HEK293 (cell line): ENCODE data around the gene SLC25A25.

ENCODE experiments used
- HOXC10 ChIP-seq: sonication (generic); formaldehyde crosslinking; IDR thresholded peaks from 2 replicates; pipeline ENCODE4 v1.8.1; 2023; ENCODE audit warnings: mild to moderate bottlenecking, missing genetic modification reagents
- IKZF3 ChIP-seq: fragments of 450-650 bp; IDR thresholded peaks from 2 replicates; pipeline ENCODE4 v1.5.0; 2018; ENCODE audit warnings: missing biosample characterization, mild to moderate bottlenecking, missing genetic modification characterization, moderate library complexity
- KLF8 ChIP-seq: fragments of 450-650 bp; formaldehyde crosslinking; IDR thresholded peaks from 2 replicates; pipeline ENCODE4 v1.5.1; 2016; ENCODE audit warnings: missing biosample characterization, missing genetic modification characterization
- KLF9 ChIP-seq: fragments of 450-650 bp; formaldehyde crosslinking; IDR thresholded peaks from 2 replicates; pipeline ENCODE4 v1.5.1; 2016; ENCODE audit warnings: missing biosample characterization, missing genetic modification characterization, low read depth
- PRDM1 ChIP-seq: fragments of 450-650 bp; formaldehyde crosslinking; IDR thresholded peaks from 2 replicates; pipeline ENCODE4; 2016; ENCODE audit warnings: missing biosample characterization, missing genetic modification characterization
- SALL2 ChIP-seq: fragments of 450-650 bp; formaldehyde crosslinking; IDR thresholded peaks from 2 replicates; pipeline ENCODE4 v1.5.0; 2017; ENCODE audit warnings: missing biosample characterization, mild to moderate bottlenecking, missing genetic modification characterization, borderline replicate concordance
- SP7 ChIP-seq: fragments of 450-650 bp; formaldehyde crosslinking; IDR thresholded peaks from 2 replicates; pipeline ENCODE4 v1.5.1; 2016; ENCODE audit warnings: missing biosample characterization, missing genetic modification characterization
- ZBTB7A ChIP-seq: fragments of 450-650 bp; formaldehyde crosslinking; IDR thresholded peaks from 2 replicates; pipeline ENCODE4 v1.5.1; 2016; ENCODE audit warnings: low read depth, missing biosample characterization, missing genetic modification characterization
- ZFHX2 ChIP-seq: fragments of 450-650 bp; formaldehyde crosslinking; conservative IDR thresholded peaks from 2 replicates; pipeline ENCODE4 v1.5.1; 2016; ENCODE audit warnings: missing biosample characterization, missing genetic modification characterization
- ZIC2 ChIP-seq: fragments of 450-650 bp; formaldehyde crosslinking; IDR thresholded peaks from 2 replicates; pipeline ENCODE4 v1.5.1; 2016; ENCODE audit warnings: missing biosample characterization, missing genetic modification characterization
- ZNF114 ChIP-seq: fragments of 450-650 bp; formaldehyde crosslinking; IDR thresholded peaks from 2 replicates; pipeline ENCODE4 v1.5.0; 2017; ENCODE audit warnings: missing biosample characterization, missing genetic modification characterization
- ZNF157 ChIP-seq: fragments of 450-650 bp; formaldehyde crosslinking; IDR thresholded peaks from 2 replicates; pipeline ENCODE4 v1.5.1; 2016; ENCODE audit warnings: missing biosample characterization, missing genetic modification characterization
- ZNF302 ChIP-seq: fragments of 450-650 bp; formaldehyde crosslinking; IDR thresholded peaks from 2 replicates; pipeline ENCODE4 v1.5.1; 2016; ENCODE audit warnings: missing biosample characterization, missing genetic modification characterization, low read depth
- ZNF335 ChIP-seq: fragments of 450-650 bp; formaldehyde crosslinking; conservative IDR thresholded peaks from 2 replicates; pipeline ENCODE4 v1.5.1; 2016; ENCODE audit warnings: missing biosample characterization, missing genetic modification characterization
- ZNF350 ChIP-seq: fragments of 450-650 bp; formaldehyde crosslinking; IDR thresholded peaks from 2 replicates; pipeline ENCODE4 v1.5.0; 2017; ENCODE audit warnings: missing biosample characterization, mild to moderate bottlenecking, missing genetic modification characterization
- ZNF473 ChIP-seq: fragments of 450-650 bp; formaldehyde crosslinking; IDR thresholded peaks from 2 replicates; pipeline ENCODE4 v1.5.1; 2017; ENCODE audit warnings: missing biosample characterization, missing genetic modification characterization
- ZNF501 ChIP-seq: fragments of 450-650 bp; formaldehyde crosslinking; IDR thresholded peaks from 2 replicates; pipeline ENCODE4 v1.5.1; 2016; ENCODE audit warnings: missing biosample characterization, missing genetic modification characterization
- ZNF521 ChIP-seq: fragments of 450-650 bp; formaldehyde crosslinking; IDR thresholded peaks from 2 replicates; pipeline ENCODE4 v1.5.1; 2017; ENCODE audit warnings: missing biosample characterization, mild to moderate bottlenecking, missing genetic modification characterization
- ZNF558 ChIP-seq: fragments of 450-650 bp; formaldehyde crosslinking; IDR thresholded peaks from 2 replicates; pipeline ENCODE4 v1.5.1; 2016; ENCODE audit warnings: missing biosample characterization, missing genetic modification characterization
- ZNF610 ChIP-seq: fragments of 450-650 bp; formaldehyde crosslinking; IDR thresholded peaks from 2 replicates; pipeline ENCODE4 v1.5.1; 2016; ENCODE audit warnings: missing biosample characterization, missing genetic modification characterization, borderline replicate concordance
- ZNF654 ChIP-seq: fragments of 450-650 bp; formaldehyde crosslinking; IDR thresholded peaks from 2 replicates; pipeline ENCODE4 v1.5.1; 2016; ENCODE audit warnings: low read depth, missing biosample characterization, missing genetic modification characterization
- ZNF658 ChIP-seq: fragments of 450-650 bp; formaldehyde crosslinking; IDR thresholded peaks from 2 replicates; pipeline ENCODE4; 2016; ENCODE audit warnings: missing biosample characterization, missing genetic modification characterization
- ZNF76 ChIP-seq: fragments of 450-650 bp; formaldehyde crosslinking; IDR thresholded peaks from 2 replicates; pipeline ENCODE4; 2016; ENCODE audit warnings: low read depth, missing biosample characterization, missing genetic modification characterization, borderline replicate concordance
- ZNF785 ChIP-seq: fragments of 450-650 bp; formaldehyde crosslinking; IDR thresholded peaks from 2 replicates; pipeline ENCODE4 v1.5.1; 2016; ENCODE audit warnings: missing biosample characterization, missing genetic modification characterization
- ZNF792 ChIP-seq: fragments of 450-650 bp; formaldehyde crosslinking; IDR thresholded peaks from 2 replicates; pipeline ENCODE4 v1.5.1; 2016; ENCODE audit warnings: missing biosample characterization, missing genetic modification characterization
- ZSCAN30 ChIP-seq: fragments of 450-650 bp; IDR thresholded peaks from 2 replicates; pipeline ENCODE4 v1.5.1; 2018; ENCODE audit warnings: missing biosample characterization, mild to moderate bottlenecking, missing genetic modification characterization, moderate library complexity
- TF ChIP-seq, protein P1 (sequence below): fragments of 450-650 bp; formaldehyde crosslinking; IDR thresholded peaks from 2 replicates; pipeline ENCODE4 v1.5.1; 2016; ENCODE audit warnings: missing biosample characterization, missing genetic modification characterization
- TF ChIP-seq, protein P2 (sequence below): fragments of 450-650 bp; formaldehyde crosslinking; IDR thresholded peaks from 2 replicates; pipeline ENCODE4 v1.5.1; 2016; ENCODE audit warnings: missing biosample characterization, missing genetic modification characterization
- TF ChIP-seq, protein P3 (sequence below): fragments of 450-650 bp; formaldehyde crosslinking; IDR thresholded peaks from 2 replicates; pipeline ENCODE4 v1.5.1; 2016; ENCODE audit warnings: missing biosample characterization, missing genetic modification characterization

Gene SLC25A25

DNA sequence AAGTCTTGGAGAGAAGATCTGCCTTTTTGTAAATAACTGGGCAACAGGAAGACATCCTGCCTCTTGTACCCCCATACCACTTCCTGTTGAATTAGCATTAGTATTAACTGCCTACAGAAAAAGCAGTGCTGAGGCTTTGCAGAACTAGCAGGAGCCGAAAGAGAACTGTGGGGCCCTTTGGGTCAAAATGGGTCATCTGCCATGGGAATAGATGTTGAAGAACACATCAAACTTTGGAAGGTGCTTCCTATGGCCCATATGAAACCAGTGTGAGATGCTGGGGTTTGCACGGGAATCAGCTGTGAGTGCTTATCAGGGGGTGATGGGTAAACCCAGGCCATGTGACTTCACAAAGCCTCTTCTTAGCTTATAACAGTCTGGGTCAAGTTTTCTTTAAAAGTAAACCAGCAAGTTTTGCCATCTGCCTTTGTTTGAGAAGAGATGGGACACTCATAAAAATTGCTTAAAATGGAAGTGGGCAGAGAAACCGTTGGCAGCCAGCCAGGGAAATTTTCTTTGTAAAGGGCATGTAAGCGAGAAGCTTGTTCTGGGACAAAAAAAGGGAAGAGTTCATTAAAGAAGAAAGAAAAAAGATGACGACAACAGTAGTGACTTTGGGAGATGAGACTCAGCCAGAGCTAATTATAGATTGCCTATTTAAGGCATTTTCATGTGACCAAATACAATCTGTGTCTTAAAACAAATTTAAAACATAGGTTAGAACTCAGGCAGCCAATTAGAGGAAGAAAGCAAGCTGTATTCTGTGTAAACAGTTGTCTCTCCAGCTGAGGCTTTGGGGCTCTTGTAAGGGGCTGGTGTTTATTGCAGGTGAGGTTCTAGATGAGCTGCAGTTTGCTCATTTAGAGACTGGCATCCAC, 4.4 kb downstream of the SLC25A25 start (continued):
- TF ChIP-seq, protein P1, sequence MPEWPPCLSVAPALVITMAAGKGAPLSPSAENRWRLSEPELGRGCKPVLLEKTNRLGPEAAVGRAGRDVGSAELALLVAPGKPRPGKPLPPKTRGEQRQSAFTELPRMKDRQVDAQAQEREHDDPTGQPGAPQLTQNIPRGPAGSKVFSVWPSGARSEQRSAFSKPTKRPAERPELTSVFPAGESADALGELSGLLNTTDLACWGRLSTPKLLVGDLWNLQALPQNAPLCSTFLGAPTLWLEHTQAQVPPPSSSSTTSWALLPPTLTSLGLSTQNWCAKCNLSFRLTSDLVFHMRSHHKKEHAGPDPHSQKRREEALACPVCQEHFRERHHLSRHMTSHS (tag by site-specific recombination): no peak
- no peak for TF ChIP-seq ZNF501
- no peak for TF ChIP-seq KLF8
- TF ChIP-seq ZNF792: no peak
- TF ChIP-seq ZNF114: no peak
- no peak for TF ChIP-seq ZNF521 (tag by site-specific recombination)
- 0 out of 2 replicates have a peak, but pooled peaks have one; percentile 12 for TF ChIP-seq ZNF335 (tag by site-specific recombination)
- no peak for TF ChIP-seq ZNF654
- peak; percentile 59; the same call in 1 of the 2 replicates for TF ChIP-seq ZNF76 (tag by site-specific recombination)
- no peak for TF ChIP-seq ZNF473
- no peak for TF ChIP-seq ZBTB7A (tag by site-specific recombination)
- TF ChIP-seq KLF9 (tag by site-specific recombination): no peak
- TF ChIP-seq ZFHX2 (tag by site-specific recombination): no peak
- TF ChIP-seq ZNF785 (tag by site-specific recombination): no peak
- no peak for TF ChIP-seq ZNF350 (tag by site-specific recombination)
- TF ChIP-seq, protein P2, sequence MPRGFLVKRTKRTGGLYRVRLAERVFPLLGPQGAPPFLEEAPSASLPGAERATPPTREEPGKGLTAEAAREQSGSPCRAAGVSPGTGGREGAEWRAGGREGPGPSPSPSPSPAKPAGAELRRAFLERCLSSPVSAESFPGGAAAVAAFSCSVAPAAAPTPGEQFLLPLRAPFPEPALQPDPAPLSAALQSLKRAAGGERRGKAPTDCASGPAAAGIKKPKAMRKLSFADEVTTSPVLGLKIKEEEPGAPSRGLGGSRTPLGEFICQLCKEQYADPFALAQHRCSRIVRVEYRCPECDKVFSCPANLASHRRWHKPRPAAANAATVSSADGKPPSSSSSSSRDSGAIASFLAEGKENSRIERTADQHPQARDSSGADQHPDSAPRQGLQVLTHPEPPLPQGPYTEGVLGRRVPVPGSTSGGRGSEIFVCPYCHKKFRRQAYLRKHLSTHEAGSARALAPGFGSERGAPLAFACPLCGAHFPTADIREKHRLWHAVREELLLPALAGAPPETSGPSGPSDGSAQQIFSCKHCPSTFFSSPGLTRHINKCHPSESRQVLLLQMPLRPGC (tag by site-specific recombination): no peak
- 0 out of 2 replicates have a peak, but pooled peaks have one; percentile 29 for TF ChIP-seq IKZF3 (tag by site-specific recombination)
- TF ChIP-seq SP7 (tag by site-specific recombination): peak; percentile 54
- TF ChIP-seq ZNF302 (tag by site-specific recombination): no peak
- TF ChIP-seq, protein P3, sequence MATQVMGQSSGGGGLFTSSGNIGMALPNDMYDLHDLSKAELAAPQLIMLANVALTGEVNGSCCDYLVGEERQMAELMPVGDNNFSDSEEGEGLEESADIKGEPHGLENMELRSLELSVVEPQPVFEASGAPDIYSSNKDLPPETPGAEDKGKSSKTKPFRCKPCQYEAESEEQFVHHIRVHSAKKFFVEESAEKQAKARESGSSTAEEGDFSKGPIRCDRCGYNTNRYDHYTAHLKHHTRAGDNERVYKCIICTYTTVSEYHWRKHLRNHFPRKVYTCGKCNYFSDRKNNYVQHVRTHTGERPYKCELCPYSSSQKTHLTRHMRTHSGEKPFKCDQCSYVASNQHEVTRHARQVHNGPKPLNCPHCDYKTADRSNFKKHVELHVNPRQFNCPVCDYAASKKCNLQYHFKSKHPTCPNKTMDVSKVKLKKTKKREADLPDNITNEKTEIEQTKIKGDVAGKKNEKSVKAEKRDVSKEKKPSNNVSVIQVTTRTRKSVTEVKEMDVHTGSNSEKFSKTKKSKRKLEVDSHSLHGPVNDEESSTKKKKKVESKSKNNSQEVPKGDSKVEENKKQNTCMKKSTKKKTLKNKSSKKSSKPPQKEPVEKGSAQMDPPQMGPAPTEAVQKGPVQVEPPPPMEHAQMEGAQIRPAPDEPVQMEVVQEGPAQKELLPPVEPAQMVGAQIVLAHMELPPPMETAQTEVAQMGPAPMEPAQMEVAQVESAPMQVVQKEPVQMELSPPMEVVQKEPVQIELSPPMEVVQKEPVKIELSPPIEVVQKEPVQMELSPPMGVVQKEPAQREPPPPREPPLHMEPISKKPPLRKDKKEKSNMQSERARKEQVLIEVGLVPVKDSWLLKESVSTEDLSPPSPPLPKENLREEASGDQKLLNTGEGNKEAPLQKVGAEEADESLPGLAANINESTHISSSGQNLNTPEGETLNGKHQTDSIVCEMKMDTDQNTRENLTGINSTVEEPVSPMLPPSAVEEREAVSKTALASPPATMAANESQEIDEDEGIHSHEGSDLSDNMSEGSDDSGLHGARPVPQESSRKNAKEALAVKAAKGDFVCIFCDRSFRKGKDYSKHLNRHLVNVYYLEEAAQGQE: no peak
- no peak for TF ChIP-seq ZNF157
- no peak for TF ChIP-seq ZSCAN30 (tag by site-specific recombination)
- TF ChIP-seq HOXC10 (CRISPR knock-in tag): no peak
- peak; percentile 38; the same call in 1 of the 2 replicates for TF ChIP-seq PRDM1 (tag by site-specific recombination)
- TF ChIP-seq SALL2 (tag by site-specific recombination): no peak
- no peak for TF ChIP-seq ZIC2 (tag by site-specific recombination)
- no peak for TF ChIP-seq ZNF658 (tag by site-specific recombination)
- TF ChIP-seq ZNF558: no peak
- TF ChIP-seq ZNF610 (tag by site-specific recombination): no peak
